Parathyroid adenoma (tissue), 2 donors: Measurements from ENCODE around the gene KMO.

ENCODE experiments used
- H2AFZ ChIP-seq: fragments of 300-600 bp; sonication (generic); one replicate; pipeline ENCODE4 v1.7.0; 2017; ENCODE audit warnings: antibody characterized with exemption, mild to moderate bottlenecking
- H3K27ac ChIP-seq: fragments of 300-600 bp; sonication (generic); one replicate; pipeline ENCODE4 v1.7.0; 2017
- H3K27me3 ChIP-seq: fragments of 300-600 bp; sonication (generic); one replicate; pipeline ENCODE4 v1.7.0; 2017; ENCODE audit warnings: low read length; ENCODE audit not compliant: control insufficient read depth, insufficient read depth
- H3K36me3 ChIP-seq: fragments of 300-600 bp; sonication (generic); one replicate; pipeline ENCODE4 v1.7.0; 2017; ENCODE audit warnings: low read length; ENCODE audit not compliant: control insufficient read depth, insufficient read depth
- H3K4me1 ChIP-seq: fragments of 300-600 bp; sonication (generic); one replicate; pipeline ENCODE4 v1.7.0; 2017; ENCODE audit warnings: control low read depth
- H3K4me2 ChIP-seq: fragments of 300-600 bp; sonication (generic); one replicate; pipeline ENCODE4 v1.7.0; 2017; ENCODE audit warnings: low read length
- H3K4me3 ChIP-seq: fragments of 300-600 bp; sonication (generic); one replicate; pipeline ENCODE4 v1.7.0; 2017; ENCODE audit warnings: low read depth, low read length
- H3K79me2 ChIP-seq: fragments of 300-600 bp; sonication (generic); one replicate; pipeline ENCODE4 v1.7.0; 2017; ENCODE audit warnings: control low read depth
- H3K9ac ChIP-seq: fragments of 300-600 bp; sonication (generic); one replicate; pipeline ENCODE4 v1.7.0; 2017; ENCODE audit warnings: mild to moderate bottlenecking
- H3K9me3 ChIP-seq: fragments of 300-600 bp; sonication (generic); one replicate; pipeline ENCODE4 v1.7.0; 2017; ENCODE audit warnings: low read length; ENCODE audit not compliant: control insufficient read depth
- CTCF ChIP-seq: fragments of 300-600 bp; sonication (generic); IDR thresholded peaks from one replicate; pipeline ENCODE4 v1.7.0; 2017; ENCODE audit warnings: antibody characterized with exemption, mild to moderate bottlenecking
- donor health status: primary hyperparathyroidism.

KMO gene

DNA sequence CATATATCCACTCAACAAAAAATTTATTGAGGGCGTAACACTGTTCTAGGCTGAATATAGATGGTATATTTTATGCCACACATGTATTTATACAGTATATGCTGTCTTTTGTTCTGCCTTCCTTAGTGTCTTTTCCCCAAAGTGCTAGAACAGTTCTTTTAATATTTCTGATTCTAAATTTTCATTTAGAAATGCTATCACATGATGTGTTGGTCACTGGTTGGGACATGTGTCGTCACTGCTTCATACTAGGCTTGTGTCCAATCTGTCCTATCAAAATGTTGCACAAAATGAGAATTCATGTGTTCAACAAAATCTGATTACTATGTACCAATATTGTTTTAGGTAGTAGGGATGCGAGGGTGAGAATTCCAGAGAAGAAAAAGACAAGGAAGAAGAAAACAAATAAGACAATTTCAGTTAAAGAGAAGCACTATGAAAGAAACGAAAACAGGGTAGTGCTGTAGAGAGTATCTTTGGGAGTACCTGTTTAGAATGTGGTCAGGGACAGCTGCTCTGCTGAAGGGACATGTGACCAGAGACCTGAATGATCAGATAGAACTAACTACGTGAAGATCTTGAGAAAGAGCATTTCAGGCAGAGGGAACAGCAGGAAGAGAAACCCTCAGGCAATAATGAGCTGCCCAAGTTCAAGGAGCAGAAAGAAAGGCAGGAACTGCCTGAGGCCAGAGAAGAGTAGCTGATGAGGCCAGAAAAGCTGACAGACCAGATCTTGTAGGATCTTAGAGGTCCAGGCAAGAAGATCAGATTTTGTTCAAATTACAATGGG lies 1.3 kb downstream of the KMO start:
- Histone ChIP-seq H3K4me2 (no peak overlapping the region), H3K9me3 (no peaks in the 10 kb centered on the region), H3K27ac (no peak overlapping the region), H3K9ac (no peak overlapping the region), H3K4me1 (no peaks in the 10 kb centered on the region), H3K36me3 (no peaks in the 10 kb centered on the region), H2AFZ (no peak overlapping the region), H3K27me3 (no peaks in the 10 kb centered on the region), H3K79me2 (no peaks in the 10 kb centered on the region), H3K4me3 (no peak overlapping the region)
- TF ChIP-seq CTCF, result no peak

GRCh38 chr1:241536304-241536703 lies 4.1 kb downstream of the KMO start:
- Histone ChIP-seq H3K4me1 (no peaks in the 10 kb centered on the region), H3K27me3 (no peaks in the 10 kb centered on the region), H3K4me3 (no peak overlapping the region), H3K27ac (no peak overlapping the region), H3K4me2 (no peak overlapping the region), H3K9ac (no peak overlapping the region), H3K36me3 (no peaks in the 10 kb centered on the region), H2AFZ (no peak overlapping the region), H3K9me3 (no peaks in the 10 kb centered on the region), H3K79me2 (no peaks in the 10 kb centered on the region)
- no peak for TF ChIP-seq CTCF

- no peak overlapping the region for H2AFZ ChIP-seq
- no peak overlapping the region for H3K4me3 ChIP-seq
- no peaks in the 10 kb centered on the region for H3K79me2 ChIP-seq
- H3K4me2 ChIP-seq, result no peak overlapping the region
- no peaks in the 10 kb centered on the region for H3K27me3 ChIP-seq
- no peaks in the 10 kb centered on the region for H3K4me1 ChIP-seq
- H3K9me3 ChIP-seq, result no peaks in the 10 kb centered on the region
- no peaks in the 10 kb centered on the region for H3K36me3 ChIP-seq
- no peak for TF ChIP-seq CTCF
- H3K27ac ChIP-seq, result no peak overlapping the region
- H3K9ac ChIP-seq, result no peak overlapping the region
These were observed 4.8 kb downstream of the KMO start for GRCh38 chr1:241536969-241537368.

- Histone ChIP-seq H3K9me3 (no peaks in the 10 kb centered on the region), H3K79me2 (no peaks in the 10 kb centered on the region), H2AFZ (no peak overlapping the region), H3K36me3 (no peaks in the 10 kb centered on the region), H3K27me3 (no peaks in the 10 kb centered on the region), H3K27ac (no peak overlapping the region), H3K4me1 (no peaks in the 10 kb centered on the region), H3K9ac (no peak overlapping the region), H3K4me3 (no peak overlapping the region), H3K4me2 (no peak overlapping the region)
- no peak for TF ChIP-seq CTCF
These were observed 10.2 kb downstream of the KMO start for GRCh38 chr1:241542199-241542907.
